Adipose tissue (tissue), 3 donors: Measurements from ENCODE around the gene MESD. TPM values are rescaled to one million over a fixed set of nuclear protein-coding genes. Genes with fewer than 3 reads are reported as not detected.

Source experiments
- H3K27ac ChIP-seq: one replicate; pipeline ENCODE4 v1.5.1; 2013; ENCODE audit warnings: low read depth, low read length
- whole genome bisulfite sequencing, 3 donors: extraction: QIAGEN DNeasy Blood & Tissue Kit; methylation state at CpG; one replicate each; pipeline ENCODE4 v1.1.7; 2013; 5-methylcytosine and 5-hydroxymethylcytosine counted together
- polyA plus RNA-seq, 3 donors: library from polyadenylated mRNA; stranded (reverse); fragments of 200-250 nt; gene quantifications; one replicate each; pipeline ENCODE4 v1.2.3, GENCODE V29; 2013
- donor health status: healthy with polysubstance abuse.
- donor health status: Bipolar disorder and iron deficiency.
- donor health status: healthy.

The MESD gene
- polyA plus RNA-seq, 3 donors: 10.7 to 14.1 (median 12.7) TPM

DNA sequence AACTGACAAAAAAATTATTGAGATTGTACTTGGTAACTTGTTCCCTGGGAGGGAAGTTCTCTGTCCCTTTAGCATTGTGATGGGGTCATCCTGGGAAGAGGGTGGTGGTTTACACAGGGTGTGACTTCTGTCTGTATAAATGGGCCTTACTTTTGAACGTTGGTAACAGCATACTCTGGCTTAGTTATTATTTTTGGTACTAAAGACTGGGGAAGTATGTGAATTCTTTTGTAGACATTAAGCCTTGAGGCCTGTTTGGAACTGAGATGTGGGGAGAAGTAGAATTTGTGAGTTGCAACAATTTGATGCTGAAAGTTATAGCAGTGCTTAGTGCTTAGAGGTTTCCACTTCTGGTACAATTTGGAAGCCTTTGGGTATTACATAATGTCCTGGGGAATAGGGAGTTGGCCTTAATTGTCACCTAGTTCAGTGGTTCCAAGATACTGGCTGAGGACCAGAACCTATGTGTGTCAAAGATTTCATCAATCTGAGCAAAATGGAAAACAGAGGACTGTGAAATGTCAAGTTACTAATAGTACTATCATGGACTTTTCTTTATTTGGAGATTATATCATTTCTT, 27.0 kb upstream of the MESD start:
- H3K27ac ChIP-seq: peak overlapping the region; percentile 2
- 37 to 57% (median 46%) methylated on average over 1 of the region's 1 CpG for WGBS, 3 donors

DNA sequence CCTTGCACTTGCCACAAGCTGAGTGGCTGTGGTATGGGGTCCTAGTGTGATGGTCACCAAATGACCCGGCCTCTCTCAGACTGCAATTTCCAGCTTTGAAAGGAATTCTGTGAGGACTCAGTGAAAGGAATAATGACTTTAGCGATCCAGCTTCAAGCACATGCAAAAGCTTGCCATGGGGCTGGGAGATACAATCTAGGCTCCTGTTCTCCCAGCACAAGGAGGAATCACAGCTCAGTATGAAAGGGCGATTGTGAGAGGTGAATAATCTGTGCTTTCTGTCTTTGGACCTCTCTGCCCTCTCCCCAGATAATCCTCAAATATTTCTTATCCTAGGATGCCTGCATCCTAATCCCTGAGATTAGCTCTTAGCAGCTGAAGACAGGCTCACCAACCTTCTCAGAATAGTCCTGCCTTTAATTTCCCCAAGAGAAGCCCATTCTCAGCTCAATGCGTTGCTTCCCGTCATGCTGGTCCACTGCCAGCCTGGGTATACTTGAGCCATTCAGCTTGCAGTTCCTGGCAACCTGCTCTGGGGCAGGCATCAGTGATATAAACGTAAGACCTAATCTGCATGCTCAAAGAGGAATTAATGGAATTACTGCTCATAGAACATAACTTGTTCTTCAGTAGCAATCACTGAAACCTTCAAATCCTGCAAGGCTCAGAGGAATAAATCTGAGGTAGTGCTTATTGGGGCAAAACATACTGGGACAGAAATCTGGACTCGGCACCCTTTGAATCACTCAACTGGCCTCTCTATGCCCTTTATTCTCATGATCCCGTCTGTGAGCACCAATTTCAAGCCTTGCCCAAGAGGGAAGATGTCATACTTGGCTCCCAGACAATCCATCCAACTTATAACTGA, 26.2 kb upstream of the MESD start:
- H3K27ac ChIP-seq: no peak overlapping the region
- 72 to 73% (median 73%) methylated on average over 8 of the region's 8 CpGs for WGBS, 3 donors

DNA sequence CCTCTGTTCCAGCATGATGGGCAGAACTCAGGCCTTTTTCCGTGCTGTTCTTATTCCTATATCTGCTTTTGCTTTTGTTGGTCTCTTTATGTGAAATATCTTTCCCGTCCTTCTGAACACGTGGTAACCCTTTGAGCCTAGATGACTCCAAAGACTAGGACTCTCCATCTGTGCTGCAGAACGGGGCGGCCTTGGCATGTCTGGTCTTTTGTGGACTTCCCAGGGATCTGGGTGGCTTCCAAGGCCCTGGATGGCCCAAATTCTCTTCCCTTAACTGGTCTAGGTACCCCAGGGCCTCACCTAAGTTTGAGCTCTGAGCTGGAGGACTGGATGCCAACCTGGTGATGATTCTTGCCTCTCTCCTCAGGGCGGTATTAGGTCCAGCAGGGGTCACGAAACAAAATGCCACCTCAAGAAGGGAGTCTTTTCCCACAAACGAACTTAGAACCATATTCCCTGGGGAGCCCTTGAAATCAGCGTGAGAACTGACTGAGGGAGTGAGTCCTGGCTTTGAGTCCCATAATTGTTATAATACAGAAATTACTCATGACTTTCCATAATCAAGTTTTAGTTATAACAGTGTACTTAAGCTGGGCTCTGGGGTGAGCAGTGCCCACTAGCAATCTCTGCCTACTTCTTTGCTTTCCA, 25.0 kb upstream of the MESD start:
- H3K27ac ChIP-seq: no peak overlapping the region
- WGBS, 3 donors: 80 to 93% (median 82%) methylated on average over 9 of the region's 9 CpGs

DNA sequence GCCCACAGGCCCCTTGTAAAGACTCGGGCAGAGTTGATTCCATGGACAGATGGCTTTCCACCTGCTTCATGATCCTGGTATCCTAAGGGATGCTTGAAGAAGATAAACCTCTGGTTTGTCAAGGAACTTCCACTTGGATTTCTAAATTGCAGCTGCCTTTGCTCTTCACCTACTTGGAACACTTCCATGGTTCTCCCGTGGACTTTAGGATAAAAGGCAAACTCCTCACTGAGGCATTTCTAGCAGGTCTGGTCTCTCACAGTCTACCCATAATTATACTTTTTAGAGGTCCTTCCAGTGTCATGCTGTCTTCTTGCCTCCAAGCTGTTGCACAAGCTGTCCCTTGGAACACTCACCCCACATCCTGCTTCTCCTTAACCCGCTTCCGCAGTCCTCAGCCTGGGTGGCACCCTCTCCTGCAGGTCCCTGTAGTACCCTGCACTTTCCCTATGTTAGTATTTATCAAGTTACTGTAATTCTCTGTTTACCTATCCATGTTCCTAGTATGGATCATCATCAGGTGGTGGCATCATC, 23.8 kb upstream of the MESD start:
- 78 to 79% (median 79%) methylated on average over 4 of the region's 4 CpGs for WGBS, 3 donors

DNA sequence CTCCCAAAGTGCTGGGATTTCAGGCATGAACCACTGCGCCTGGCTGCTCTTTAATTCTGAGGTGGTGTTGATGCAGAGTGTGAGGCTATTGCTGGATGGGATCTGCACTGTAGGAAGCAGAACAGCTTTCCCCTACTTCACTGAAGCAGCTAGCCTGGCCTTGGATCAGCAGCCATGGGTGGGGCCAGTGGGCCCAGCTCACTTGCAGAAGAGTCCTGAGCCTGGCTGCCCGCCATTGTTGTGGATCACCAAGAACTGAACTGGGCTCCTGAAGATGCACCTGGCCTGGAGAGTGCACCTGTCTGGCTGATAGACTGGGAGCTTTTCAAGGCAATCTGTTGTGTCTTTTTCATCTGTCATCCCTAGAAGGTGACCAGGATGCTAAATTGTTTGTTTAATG, 23.0 kb upstream of the MESD start:
- WGBS, 3 donors: 100% methylated on average over 2 of the region's 2 CpGs
- H3K27ac ChIP-seq: no peak overlapping the region

More for the DNA sequence above, 23.8 kb upstream of the MESD start:
- H3K27ac ChIP-seq: no peak overlapping the region

DNA sequence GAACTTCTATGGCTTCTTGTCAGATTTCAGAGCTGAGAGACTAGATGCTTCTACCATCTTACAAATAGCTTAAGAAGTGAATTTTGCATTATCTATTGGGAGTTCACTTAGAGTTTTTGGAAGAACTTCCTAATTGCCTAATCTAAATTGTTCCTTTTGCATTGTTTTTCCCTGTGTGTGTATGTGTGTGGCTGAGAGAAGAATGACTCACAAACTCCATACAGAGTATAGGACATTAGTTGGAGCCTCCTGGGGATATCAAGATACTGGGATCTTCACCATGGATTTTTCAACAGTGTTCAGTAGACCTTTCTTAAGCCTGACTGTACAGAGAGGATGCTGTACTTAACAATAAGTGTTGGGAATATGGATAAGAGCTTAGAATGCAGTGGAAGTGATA, 22.0 kb upstream of the MESD start:
- H3K27ac ChIP-seq: no peak overlapping the region

DNA sequence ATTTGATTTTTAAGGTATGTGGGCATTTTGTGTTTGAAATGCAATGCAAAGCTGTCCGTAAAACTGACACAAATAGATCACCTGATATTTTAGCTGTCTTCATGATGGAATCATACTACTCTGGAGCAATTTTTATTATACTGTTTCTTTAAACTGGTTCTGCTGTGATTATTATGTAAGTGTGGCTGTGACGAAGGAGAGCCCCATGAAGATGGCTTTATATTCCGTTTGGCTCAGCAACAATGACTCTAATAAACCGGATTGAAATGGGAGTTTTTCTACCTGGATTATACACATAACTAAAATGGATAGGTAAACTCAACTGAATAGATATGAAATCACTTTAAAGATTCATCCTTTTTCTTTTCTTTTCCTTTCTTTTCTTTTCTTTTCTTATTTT, 20.5 kb upstream of the MESD start:
- WGBS, 3 donors: 76 to 85% (median 78%) methylated on average over 4 of the region's 4 CpGs
- H3K27ac ChIP-seq: no peak overlapping the region

DNA sequence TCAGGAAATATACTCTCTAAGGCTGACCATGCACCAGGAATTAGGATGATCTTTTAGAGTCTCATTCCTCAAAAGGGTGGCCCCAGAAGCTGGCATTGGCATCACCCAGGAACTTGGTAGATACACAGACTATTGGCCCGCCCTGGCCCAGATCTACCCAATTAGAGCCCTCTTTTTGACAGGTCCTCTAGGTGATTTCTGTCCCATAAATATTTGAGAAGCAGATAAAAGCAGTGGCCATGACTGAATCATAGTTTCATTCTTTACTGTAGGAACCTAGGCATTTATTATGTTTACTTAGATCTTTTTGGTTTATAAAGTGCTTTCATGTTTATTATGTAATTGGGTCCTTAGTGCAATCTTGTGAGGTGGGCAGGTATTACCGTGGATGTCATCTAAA, 18.7 kb upstream of the MESD start:
- WGBS, 3 donors: 60 to 93% (median 92%) methylated on average over 2 of the region's 2 CpGs
- H3K27ac ChIP-seq: no peak overlapping the region

DNA sequence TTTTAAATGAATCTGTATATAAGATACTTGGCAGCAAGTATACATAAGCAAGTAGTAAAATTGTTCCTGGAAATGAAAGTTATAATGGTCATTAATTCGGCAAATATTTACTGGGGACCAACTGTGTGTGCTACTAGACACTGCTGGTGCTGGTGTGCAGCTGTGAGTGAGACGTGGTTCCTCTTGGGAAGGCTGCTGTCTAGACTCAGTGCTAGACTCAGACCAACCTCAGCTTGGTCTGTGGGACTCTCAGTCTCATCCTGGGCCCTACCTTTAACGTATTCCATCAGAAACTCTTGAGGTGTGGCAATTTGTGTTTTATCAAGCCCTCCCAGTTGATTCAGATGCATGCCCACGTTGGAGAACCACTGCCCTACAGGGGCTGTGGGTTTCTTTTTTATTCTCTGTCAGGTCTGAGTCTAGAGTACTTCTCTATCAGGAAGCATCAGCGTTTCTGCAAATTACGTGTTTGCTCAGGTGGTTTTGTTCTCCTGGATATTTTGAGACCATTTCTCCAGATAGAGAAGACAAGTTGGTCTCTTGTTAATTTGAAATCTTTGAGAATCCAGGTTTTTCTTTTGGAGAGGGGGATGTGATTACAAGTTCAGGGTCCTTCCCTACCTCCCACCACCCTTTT, 17.9 kb upstream of the MESD start:
- H3K27ac ChIP-seq: no peak overlapping the region
- 37 to 72% (median 71%) methylated on average over 6 of the region's 6 CpGs for WGBS, 3 donors

DNA sequence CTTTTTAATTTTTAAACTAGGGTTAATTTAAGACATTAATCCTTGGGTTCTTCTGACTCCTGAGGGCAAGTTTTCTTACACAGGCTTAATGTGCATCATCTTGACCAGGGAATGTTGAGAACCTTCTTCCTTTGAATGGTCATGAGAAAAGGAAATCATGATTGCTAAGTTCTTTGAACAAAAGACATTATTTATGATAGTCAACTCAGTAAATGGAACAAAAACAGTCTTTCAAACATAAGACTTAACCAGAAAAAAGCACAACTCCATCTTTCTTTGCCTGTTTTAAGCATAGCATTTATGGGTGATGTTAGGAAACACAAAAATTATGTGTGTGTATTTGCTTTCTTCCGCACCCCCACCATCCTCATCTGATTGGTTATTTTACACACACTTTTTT, 16.5 kb upstream of the MESD start:
- WGBS, 3 donors: 96 to 100% (median 100%) methylated on average over 1 of the region's 1 CpG
- no peak overlapping the region for H3K27ac ChIP-seq

DNA sequence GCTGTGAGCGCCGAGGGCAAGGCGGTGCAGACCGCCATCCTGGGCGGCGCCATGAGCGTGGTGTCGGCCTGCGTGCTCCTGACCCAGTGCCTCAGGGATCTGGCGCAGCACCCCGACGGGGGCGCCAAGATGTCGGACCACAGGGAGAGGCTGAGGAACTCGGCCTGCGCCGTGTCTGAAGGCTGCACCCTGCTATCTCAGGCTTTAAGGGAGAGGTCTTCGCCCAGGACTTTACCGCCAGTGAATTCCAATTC, 13.4 kb upstream of the MESD start:
- 76 to 85% (median 85%) methylated on average over 17 to 19 of the region's 19 CpGs for WGBS, 3 donors
- H3K27ac ChIP-seq: no peak overlapping the region

DNA sequence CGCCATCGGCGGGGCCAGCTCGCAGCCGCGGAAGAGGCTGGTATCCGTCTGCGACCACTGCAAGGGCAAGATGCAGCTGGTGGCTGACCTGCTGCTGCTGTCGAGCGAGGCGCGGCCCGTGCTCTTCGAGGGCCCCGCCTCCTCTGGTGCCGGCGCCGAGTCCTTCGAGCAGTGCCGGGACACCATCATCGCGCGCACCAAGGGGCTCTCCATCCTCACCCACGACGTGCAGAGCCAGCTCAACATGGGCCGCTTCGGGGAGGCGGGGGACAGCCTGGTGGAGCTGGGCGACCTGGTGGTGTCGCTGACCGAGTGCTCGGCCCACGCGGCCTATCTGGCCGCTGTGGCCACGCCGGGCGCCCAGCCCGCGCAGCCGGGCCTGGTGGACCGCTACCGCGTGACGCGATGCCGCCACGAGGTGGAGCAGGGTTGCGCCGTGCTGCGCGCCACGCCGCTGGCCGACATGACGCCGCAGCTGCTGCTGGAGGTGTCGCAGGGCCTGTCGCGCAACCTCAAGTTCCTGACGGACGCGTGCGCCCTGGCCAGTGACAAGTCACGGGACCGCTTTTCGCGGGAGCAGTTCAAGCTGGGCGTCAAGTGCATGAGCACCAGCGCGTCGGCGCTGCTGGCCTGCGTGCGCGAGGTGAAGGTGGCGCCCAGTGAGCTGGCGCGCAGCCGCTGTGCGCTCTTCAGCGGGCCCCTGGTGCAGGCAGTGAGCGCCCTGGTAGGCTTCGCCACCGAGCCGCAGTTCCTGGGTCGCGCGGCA, 12.9 kb upstream of the MESD start:
- H3K27ac ChIP-seq: peak overlapping the region; percentile 98
- WGBS, 3 donors: 62 to 66% (median 63%) methylated on average over 88 to 89 of the region's 89 CpGs

DNA sequence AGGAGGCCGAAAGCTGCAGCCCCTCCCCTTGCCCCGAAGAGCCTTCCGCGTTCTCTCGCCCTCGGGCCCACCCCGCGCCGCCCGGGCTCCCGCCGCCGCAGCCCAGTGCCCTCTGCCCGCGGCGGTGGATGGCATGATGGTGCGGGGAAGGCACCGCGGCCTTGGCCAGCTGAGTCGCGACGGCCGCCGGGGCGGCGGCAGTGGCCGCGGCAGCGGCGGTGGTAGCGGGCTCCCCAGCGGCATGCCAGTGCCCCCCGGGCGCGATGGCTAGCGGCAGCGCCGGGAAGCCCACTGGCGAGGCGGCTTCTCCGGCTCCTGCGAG, 12.4 kb upstream of the MESD start:
- WGBS, 3 donors: 2 to 8% (median 4%) methylated on average over 34 to 42 of the region's 42 CpGs
- H3K27ac ChIP-seq: peak overlapping the region; percentile 98

DNA sequence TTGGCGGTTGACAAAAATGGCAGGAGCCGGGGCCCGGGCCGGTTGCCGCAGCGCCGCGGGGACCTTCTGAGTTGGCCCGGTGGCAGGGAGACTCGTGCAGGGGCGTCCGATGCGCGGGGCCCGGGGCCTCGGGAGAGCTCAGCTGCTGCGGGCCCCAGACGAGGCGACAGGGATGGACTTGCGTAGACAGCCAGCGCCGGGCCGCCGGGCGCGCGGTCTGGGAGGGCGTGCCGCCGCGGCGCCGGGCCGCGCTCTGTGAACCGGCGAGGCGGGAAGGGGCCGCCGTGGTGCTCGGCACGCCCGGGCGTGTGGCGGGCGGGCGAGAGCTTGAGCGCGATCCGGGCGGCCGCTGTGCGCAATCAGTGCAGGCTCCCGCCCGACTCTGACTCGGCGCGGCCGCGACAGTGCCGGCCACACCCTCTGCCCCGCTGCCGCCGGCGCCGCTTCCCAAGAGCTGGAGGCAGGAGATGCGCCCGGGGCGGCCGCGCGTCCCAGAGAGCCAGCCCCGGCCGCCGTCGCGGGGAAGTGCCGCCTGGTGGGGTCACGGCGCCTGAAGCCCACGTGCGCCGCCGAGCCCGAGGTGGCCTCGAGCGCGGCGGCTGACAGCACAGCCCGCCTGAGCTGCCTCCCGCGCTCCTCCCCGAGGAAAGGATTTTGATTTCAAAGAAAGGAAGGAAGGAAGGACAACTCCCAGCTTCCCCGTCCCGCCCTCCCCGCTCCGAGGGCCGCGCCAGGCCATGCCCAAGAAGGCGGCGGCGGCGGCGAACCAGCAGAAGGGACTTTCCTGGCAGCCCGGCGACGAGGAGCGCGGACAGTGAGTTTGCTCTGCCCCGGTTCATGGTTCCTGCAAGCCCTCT, 11.8 kb upstream of the MESD start:
- peak overlapping the region; percentile 98 for H3K27ac ChIP-seq
- WGBS, 3 donors: 0 to 1% (median 0%) methylated on average over 79 to 105 of the region's 110 CpGs

DNA sequence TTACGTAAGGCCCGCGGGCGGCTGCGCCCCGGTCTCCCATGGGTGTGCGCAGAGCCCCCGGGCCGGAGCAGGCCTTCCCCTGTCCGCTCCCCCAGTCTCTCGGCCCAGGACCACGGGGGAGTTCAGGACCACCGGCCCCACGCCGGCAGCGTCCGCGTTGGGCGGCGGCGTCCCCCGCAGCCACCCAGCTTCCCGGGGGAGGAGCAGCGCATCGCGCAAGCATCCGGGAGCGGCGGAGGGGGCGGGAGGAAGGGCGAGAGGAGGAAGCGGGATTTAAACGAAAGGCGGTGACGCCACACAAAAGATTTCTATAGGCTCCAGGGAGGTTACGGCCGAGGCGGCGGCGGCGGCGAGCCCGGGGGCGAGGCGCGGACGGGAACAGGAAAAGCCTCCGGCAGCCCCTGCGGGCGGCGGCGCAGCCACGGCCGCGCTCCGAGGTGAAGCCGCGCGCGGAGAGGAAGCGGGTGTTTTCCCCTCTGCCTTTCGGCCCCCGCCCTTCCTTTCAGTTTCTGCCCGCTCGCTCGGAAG, 11.1 kb upstream of the MESD start, which contains the start of gene TLNRD1:
Gene TLNRD1, plus strand, starts transcription at position 300 of the 528 bp plus-strand sequence. CDS start 1,349 bp downstream, outside the sequence.
- H3K27ac ChIP-seq: peak within 1 kb of the TSS; percentile 98
- WGBS, 3 donors: 0 to 1% (median 0%) methylated on average over 49 to 66 of the region's 66 CpGs

DNA sequence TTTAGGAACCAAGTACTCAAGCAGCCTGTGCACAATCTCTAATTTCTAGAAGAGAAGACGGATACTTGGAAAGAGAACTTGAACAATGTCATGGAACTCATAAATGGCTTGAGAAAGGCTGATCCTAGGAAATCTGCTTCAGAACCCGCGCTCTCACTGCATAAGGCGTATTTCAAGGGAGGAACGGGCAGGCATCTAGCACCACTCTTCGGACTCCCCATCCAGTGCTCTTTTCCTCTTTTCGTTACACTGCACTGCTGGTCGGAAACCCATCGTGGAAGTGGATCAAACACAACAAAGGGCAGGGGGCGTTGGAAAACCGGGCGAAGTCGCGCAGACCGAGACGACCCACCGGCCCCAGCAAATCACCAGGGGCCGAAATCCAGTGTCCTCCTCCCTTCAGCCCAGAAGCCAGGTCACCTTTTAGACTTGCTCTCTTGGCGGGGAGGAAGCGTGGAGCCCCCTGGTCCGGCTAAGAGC, 10.6 kb upstream of the MESD start:
- WGBS, 3 donors: 2 to 5% (median 2%) methylated on average over 21 of the region's 21 CpGs
- peak overlapping the region; percentile 98 for H3K27ac ChIP-seq

DNA sequence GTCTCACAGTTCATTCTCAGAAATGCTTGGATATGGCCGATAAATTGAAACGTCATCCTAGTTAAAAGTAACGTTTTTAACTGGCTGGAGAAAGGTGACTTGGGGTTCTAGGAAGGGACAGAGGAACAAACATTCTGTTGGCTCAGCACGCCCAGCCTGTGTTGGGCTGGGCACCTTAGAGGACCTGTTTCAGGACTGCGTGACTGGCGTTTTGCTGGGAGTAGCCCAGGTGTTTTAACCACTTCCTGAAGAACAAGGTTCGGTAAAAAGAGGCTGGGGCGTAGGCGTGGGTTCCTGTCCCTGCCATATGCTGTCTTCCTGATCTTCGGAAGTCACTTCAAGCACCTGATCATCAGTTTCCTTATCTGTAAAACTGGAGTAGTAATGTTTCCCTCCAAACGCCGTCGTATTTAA, 10.0 kb upstream of the MESD start:
- 29 to 40% (median 39%) methylated on average over 13 of the region's 13 CpGs for WGBS, 3 donors
- no peak overlapping the region for H3K27ac ChIP-seq
